Activated B cell treated with CpG ODN at 0.5 μM for 24 hours (primary cell): Measurements from ENCODE around the gene TMEM176B. TPM values are rescaled to one million over a fixed set of nuclear protein-coding genes. Genes with fewer than 3 reads are reported as not detected.

Source experiments
- ATAC-seq: fragments of 200-7000 bp; cut with Tn5 transposase; one replicate; pipeline ENCODE4 v1.10.0; 2021; ENCODE audit warnings: low read depth, mild to moderate bottlenecking, moderate library complexity
- CTCF ChIA-PET: fragments of 350-600 bp; sonication (Branson Sonifier 250); formaldehyde crosslinking; loops from one replicate; lab custom pipeline; 2021; ENCODE audit warnings: antibody characterized with exemption; lab: Charles Lee
- POLR2A ChIA-PET: fragments of 350-600 bp; sonication (Branson Sonifier 250); formaldehyde crosslinking; loops from one replicate; lab custom pipeline; 2021; ENCODE audit warnings: antibody characterized with exemption; lab: Charles Lee
- DNase-seq: peaks from one replicate; pipeline ENCODE4 v3.0.0; 2022
- H3K27ac Mint-ChIP-seq: one replicate; pipeline ENCODE4 v1.8.0; 2020; ENCODE audit warnings: mixed read lengths
- H3K27me3 Mint-ChIP-seq: one replicate; pipeline ENCODE4 v1.8.0; 2021; ENCODE audit warnings: mixed read lengths
- H3K36me3 Mint-ChIP-seq: one replicate; pipeline ENCODE4 v1.8.0; 2021; ENCODE audit warnings: low read depth, mixed read lengths
- H3K4me1 Mint-ChIP-seq: one replicate; pipeline ENCODE4 v1.8.0; 2021; ENCODE audit warnings: mixed read lengths
- H3K4me3 Mint-ChIP-seq: one replicate; pipeline ENCODE4 v1.8.0; 2020; ENCODE audit warnings: mild to moderate bottlenecking, mixed read lengths
- H3K9me3 Mint-ChIP-seq: one replicate; pipeline ENCODE4 v1.8.0; 2020; ENCODE audit warnings: mixed read lengths
- intact Hi-C: fragments of 100-400 bp; cut with micrococcal nuclease; formaldehyde crosslinking; loops from one replicate; pipeline ENCODE4 v1.15.1; 2024
- total RNA-seq: library from RNA; stranded (reverse); gene quantifications from 2 replicates; pipeline ENCODE4 v1.2.3, GENCODE V29; 2022
- TF ChIP-seq, protein P1 (sequence below): fragments of 200-600 bp; IDR thresholded peaks from one replicate; pipeline ENCODE4 v1.8.0; 2022; ENCODE audit warnings: antibody characterized with exemption, mild to moderate bottlenecking

TMEM176B gene
- total RNA-seq, 1 donor from 2014 or later, result 0.47 TPM

DNA sequence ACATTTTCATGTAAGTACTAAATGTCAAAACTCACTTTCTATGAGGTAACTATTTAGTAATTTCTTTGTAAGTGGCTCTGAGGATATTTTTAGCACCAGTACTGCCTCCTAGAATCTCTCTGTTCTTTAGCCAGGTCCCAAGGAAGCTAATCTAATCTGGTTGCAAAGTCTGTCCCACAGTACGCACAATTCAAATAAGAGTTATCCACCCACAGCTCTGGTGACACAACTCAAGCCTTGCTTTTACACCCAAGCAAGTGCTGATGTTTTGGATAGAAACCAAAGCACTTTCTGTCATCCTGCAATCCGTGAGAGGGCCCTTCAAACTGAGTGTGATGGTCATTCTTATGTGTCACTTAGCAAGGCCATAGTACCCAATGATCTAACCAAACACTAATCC lies 48.5 kb downstream of the TMEM176B start:
- Mint-ChIP-seq H3K4me3 (no peak overlapping the region), H3K27ac (no peak overlapping the region), H3K36me3 (no peaks in the 10 kb centered on the region), H3K4me1 (peaks cover 4% of the 10 kb centered on the region), H3K27me3 (peaks cover 11% of the 10 kb centered on the region), H3K9me3 (no peaks in the 10 kb centered on the region)
- intact Hi-C loops, result loop anchor here (10.0 kb wide), 1 partner anchor 397 kb away; no protein-coding TSS in a partner anchor
- POLR2A ChIA-PET, result interaction anchor here (0.5 kb wide), 1 partner anchor 64 kb away, joined by 5 read pairs; no protein-coding TSS in a partner anchor
- DNase-seq, result no peak
- no peak for ATAC-seq
- CTCF ChIA-PET, result interaction anchor here (0.7 kb wide), 1 partner anchor 16 kb away, joined by 3 read pairs; no protein-coding TSS in a partner anchor
- TF ChIP-seq, protein P1, sequence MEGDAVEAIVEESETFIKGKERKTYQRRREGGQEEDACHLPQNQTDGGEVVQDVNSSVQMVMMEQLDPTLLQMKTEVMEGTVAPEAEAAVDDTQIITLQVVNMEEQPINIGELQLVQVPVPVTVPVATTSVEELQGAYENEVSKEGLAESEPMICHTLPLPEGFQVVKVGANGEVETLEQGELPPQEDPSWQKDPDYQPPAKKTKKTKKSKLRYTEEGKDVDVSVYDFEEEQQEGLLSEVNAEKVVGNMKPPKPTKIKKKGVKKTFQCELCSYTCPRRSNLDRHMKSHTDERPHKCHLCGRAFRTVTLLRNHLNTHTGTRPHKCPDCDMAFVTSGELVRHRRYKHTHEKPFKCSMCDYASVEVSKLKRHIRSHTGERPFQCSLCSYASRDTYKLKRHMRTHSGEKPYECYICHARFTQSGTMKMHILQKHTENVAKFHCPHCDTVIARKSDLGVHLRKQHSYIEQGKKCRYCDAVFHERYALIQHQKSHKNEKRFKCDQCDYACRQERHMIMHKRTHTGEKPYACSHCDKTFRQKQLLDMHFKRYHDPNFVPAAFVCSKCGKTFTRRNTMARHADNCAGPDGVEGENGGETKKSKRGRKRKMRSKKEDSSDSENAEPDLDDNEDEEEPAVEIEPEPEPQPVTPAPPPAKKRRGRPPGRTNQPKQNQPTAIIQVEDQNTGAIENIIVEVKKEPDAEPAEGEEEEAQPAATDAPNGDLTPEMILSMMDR, result no peak

GRCh38 chr7:150748376-150748775 lies 51.8 kb downstream of the TMEM176B start:
- ATAC-seq (no peak), DNase-seq (no peak)
- no peaks in the 10 kb centered on the region for H3K36me3 Mint-ChIP-seq
- peaks cover 14% of the 10 kb centered on the region for H3K27me3 Mint-ChIP-seq
- TF ChIP-seq, protein P1, result no peak
- ChIA-PET POLR2A (no interaction called here), CTCF (interaction anchor here (1.4 kb wide), 1 partner anchor 30 kb away, joined by 3 read pairs; no protein-coding TSS in a partner anchor)
- H3K27ac Mint-ChIP-seq, result no peak overlapping the region
- H3K9me3 Mint-ChIP-seq, result no peaks in the 10 kb centered on the region
- intact Hi-C loops, result no loop called here
- no peak overlapping the region for H3K4me3 Mint-ChIP-seq
- no peaks in the 10 kb centered on the region for H3K4me1 Mint-ChIP-seq

DNA sequence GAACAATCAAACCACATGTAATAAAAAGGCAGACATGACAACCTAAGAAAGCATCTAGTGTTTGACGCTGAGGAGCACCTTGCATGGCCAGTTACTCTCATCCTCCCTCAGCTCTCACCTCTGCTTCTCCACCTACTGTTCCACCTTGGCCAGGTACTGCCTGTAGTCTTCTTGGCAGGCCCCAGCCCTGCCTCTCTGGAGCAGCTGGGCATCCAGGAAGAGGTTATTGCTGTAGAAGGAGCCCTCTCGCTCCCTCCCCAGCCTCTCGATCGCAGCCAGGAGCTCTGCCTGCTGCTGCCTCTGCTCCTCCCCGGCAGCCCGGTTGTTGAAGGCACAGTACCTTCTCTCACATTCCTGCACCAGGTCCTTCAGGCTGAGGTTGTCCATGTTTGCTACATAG lies 53.2 kb downstream of the TMEM176B start:
- CTCF ChIA-PET, result interaction anchor here (1.4 kb wide), 1 partner anchor 32 kb away, joined by 3 read pairs; no protein-coding TSS in a partner anchor
- DNase-seq (no peak), ATAC-seq (no peak)
- intact Hi-C loops, result no loop called here
- H3K4me3 Mint-ChIP-seq, result no peak overlapping the region
- POLR2A ChIA-PET, result interaction anchor here (0.7 kb wide), 1 partner anchor 1100 kb away, joined by 4 read pairs; no protein-coding TSS in a partner anchor
- no peaks in the 10 kb centered on the region for H3K36me3 Mint-ChIP-seq
- no peaks in the 10 kb centered on the region for H3K9me3 Mint-ChIP-seq
- no peaks in the 10 kb centered on the region for H3K4me1 Mint-ChIP-seq
- no peak overlapping the region for H3K27ac Mint-ChIP-seq
- peaks cover 19% of the 10 kb centered on the region for H3K27me3 Mint-ChIP-seq
- TF ChIP-seq, protein P1, result no peak

DNA sequence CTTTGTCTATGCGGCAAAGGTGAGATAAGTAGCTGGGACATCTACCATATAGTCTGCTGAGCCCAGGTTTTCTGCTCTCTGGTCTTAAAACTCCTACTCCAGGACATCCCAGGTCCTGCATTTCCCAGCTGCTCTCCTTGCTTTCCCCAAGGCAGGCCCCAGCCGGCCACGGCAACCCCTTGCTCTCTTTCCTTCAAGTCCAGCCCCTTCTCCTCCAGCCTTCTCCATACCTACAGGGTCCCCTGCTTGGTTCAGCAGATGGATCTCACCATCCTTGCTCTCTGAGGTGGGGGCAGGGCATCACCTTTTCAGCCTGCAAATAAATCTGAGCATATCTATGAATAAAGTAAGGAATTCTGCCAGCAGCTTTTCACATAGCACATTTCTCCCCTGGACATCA lies 54.3 kb downstream of the TMEM176B start:
- intact Hi-C loops, result no loop called here
- H3K4me1 Mint-ChIP-seq, result no peaks in the 10 kb centered on the region
- CTCF ChIA-PET, result interaction anchor here (1.4 kb wide), 1 partner anchor 33 kb away, joined by 3 read pairs; no protein-coding TSS in a partner anchor
- peaks cover 21% of the 10 kb centered on the region for H3K27me3 Mint-ChIP-seq
- H3K9me3 Mint-ChIP-seq, result no peaks in the 10 kb centered on the region
- POLR2A ChIA-PET, result no interaction called here
- H3K27ac Mint-ChIP-seq, result no peak overlapping the region
- TF ChIP-seq, protein P1, result no peak
- ATAC-seq, result no peak
- no peaks in the 10 kb centered on the region for H3K36me3 Mint-ChIP-seq
- H3K4me3 Mint-ChIP-seq, result no peak overlapping the region
- no peak for DNase-seq

GRCh38 chr7:150745086-150745485 lies 55.1 kb downstream of the TMEM176B start:
- Mint-ChIP-seq H3K36me3 (no peaks in the 10 kb centered on the region), H3K27ac (no peak overlapping the region), H3K4me1 (no peaks in the 10 kb centered on the region), H3K4me3 (no peak overlapping the region), H3K27me3 (peaks cover 20% of the 10 kb centered on the region), H3K9me3 (no peaks in the 10 kb centered on the region)
- DNase-seq (no peak), ATAC-seq (no peak)
- TF ChIP-seq, protein P1, result no peak
- POLR2A ChIA-PET, result interaction anchor here (0.5 kb wide), 1 partner anchor 400 kb away, joined by 4 read pairs; no protein-coding TSS in a partner anchor
- CTCF ChIA-PET, result interaction anchor here (1.4 kb wide), 1 partner anchor 34 kb away, joined by 3 read pairs; no protein-coding TSS in a partner anchor
- intact Hi-C loops, result no loop called here
